OCI-LY3 (cell line): Measurements from ENCODE around the gene APOBEC3B.

Experiments
- CTCF ChIP-seq: fragments of 200-600, 300-600 bp; sonication (generic); IDR thresholded peaks from 2 replicates; pipeline ENCODE4 v1.5.1; 2014; ENCODE audit warnings: antibody characterized with exemption, low read length, low read depth
- EZH2phosphoT487 ChIP-seq: fragments of 200-600 bp; shearing (Covaris generic); IDR thresholded peaks from 2 replicates; pipeline ENCODE4 v1.6.1; 2018; ENCODE audit warnings: antibody characterized with exemption, mixed run types, low read depth

GRCh38 chr22:38971791-38972190 lies 10.4 kb upstream of the APOBEC3B start:
- TF ChIP-seq CTCF (no peak), EZH2phosphoT487 (no peak)
